Sigmoid colon (tissue), 7 donors: ENCODE data around the gene MCRS1. TPM values are rescaled to one million over a fixed set of nuclear protein-coding genes. Genes with fewer than 3 reads are reported as not detected.

Experiments
- DNase-seq: peaks from one replicate; pipeline ENCODE4 v3.0.0-alpha.2; 2019
- H3K27ac ChIP-seq, 4 donors: fragments of 200-600 bp; sonication (generic); one replicate each; pipeline ENCODE4 v1.5.1; 2016 to 2019; ENCODE audit warnings: mild to moderate bottlenecking in 1 of 4
- H3K27me3 ChIP-seq, 3 donors: fragments of 200-600 bp; sonication (generic); one replicate each; pipeline ENCODE4 v1.5.1; 2019; ENCODE audit warnings: mild to moderate bottlenecking in 1 of 3
- H3K36me3 ChIP-seq, 4 donors: fragments of 200-600 bp; sonication (generic); one replicate each; pipeline ENCODE4 v1.5.1; 2016 to 2019
- H3K4me1 ChIP-seq, 4 donors: fragments of 200-600 bp; sonication (generic); one replicate each; pipeline ENCODE4 v1.5.1; 2017 to 2019
- H3K4me3 ChIP-seq, 4 donors: fragments of 200-600 bp; sonication (generic); one replicate each; pipeline ENCODE4 v1.5.1; 2017 to 2019; ENCODE audit warnings: mild to moderate bottlenecking in 2 of 4, moderate library complexity in 1 of 4
- H3K9me3 ChIP-seq, 4 donors: fragments of 200-600 bp in 3 of 4; sonication (generic) in 3 of 4; one replicate each; pipeline versions ENCODE4 v1.5.1 to v1.6.1; 2013 to 2019
- EP300 ChIP-seq, 4 donors: sonication (generic); formaldehyde crosslinking; IDR thresholded peaks; one replicate each; pipeline ENCODE4 v1.6.1; 2017; ENCODE audit warnings: antibody characterized with exemption in 4 of 4
- POLR2A ChIP-seq, 2 donors: fragments of 450-650 bp; IDR thresholded peaks; one replicate each; pipeline ENCODE4 v1.6.1; 2016; ENCODE audit warnings: antibody characterized with exemption in 2 of 2, mild to moderate bottlenecking in 2 of 2, moderate library complexity in 2 of 2
- POLR2AphosphoS5 ChIP-seq, 4 donors: sonication (generic); formaldehyde crosslinking; IDR thresholded peaks; one replicate each; pipeline ENCODE4 v1.6.1; 2017; ENCODE audit warnings: antibody characterized with exemption in 4 of 4
- WGBS, 2 donors: extraction: QIAGEN DNeasy Blood & Tissue Kit; methylation state at CpG; one replicate each; pipeline ENCODE4 v1.1.7; 2013; 5-methylcytosine and 5-hydroxymethylcytosine counted together
- intact Hi-C: fragments of 100-400 bp; cut with DNase I; formaldehyde crosslinking; loops from one replicate; pipeline ENCODE4 v1.15.1; 2023
- polyA plus RNA-seq, 3 donors: library from polyadenylated mRNA; stranded (reverse); fragments of 200-250 nt; gene quantifications; one replicate each; pipeline ENCODE4 v1.2.3, GENCODE V29; 2013
- total RNA-seq, 4 donors: library from RNA; depleted of rRNA; stranded (reverse); fragments of >200 nt; gene quantifications; one replicate each; pipeline ENCODE4 v1.1.0, GENCODE V29; 2016
- TF ChIP-seq, protein P1 (sequence below), 4 experiments: fragments of 450-650 bp in 3 of 4; fragments of 200-600 bp in 1 of 4; IDR thresholded peaks; one replicate each; pipeline ENCODE4 v1.5.1; 2016 to 2019; ENCODE audit warnings: antibody characterized with exemption in 4 of 4, mild to moderate bottlenecking in 3 of 4, moderate library complexity in 2 of 4
- donor health status: healthy with polysubstance abuse.
- donor health status: Bipolar disorder and iron deficiency.
- donor health status: healthy.

The MCRS1 gene
- total and polyA plus RNA-seq, 7 donors: 33.6 to 61.0 (median 47.8) TPM

DNA sequence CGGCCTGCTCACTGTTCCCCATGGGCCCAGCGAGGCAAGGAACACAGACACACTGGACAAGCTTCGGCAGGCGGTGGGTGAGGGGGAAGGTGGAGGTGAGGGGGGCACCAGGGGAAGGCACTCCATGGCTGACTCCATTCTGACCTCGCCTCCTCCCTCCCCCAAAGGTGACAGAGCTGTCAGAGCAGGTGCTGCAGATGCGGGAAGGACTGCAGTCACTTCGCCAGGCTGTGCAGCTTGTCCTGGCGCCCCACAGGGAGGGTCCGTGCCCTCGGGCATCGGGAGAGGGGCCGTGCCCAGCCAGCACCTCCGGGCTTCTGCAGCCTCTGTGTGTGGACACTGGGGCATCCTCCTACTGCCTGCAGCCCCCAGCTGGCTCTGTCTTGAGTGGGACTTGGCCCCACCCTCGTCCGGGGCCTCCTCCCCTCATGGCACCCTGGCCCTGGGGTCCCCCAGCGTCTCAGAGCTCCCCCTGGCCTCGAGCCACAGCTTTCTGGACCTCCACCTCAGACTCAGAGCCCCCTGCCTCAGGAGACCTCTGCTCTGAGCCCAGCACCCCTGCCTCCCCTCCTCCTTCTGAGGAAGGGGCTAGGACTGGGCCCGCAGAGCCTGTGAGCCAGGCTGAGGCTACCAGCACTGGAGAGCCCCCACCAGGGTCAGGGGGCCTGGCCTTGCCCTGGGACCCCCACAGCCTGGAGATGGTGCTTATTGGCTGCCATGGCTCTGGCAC lies 10.6 kb downstream of the MCRS1 start:
- TF ChIP-seq POLR2A (IDR thresholded peaks at IDR 0.05) (no peak), EP300 (IDR thresholded peaks at IDR 0.05) (no peak), POLR2AphosphoS5 (IDR thresholded peaks at IDR 0.05) (no peak)
- TF ChIP-seq, protein P1, sequence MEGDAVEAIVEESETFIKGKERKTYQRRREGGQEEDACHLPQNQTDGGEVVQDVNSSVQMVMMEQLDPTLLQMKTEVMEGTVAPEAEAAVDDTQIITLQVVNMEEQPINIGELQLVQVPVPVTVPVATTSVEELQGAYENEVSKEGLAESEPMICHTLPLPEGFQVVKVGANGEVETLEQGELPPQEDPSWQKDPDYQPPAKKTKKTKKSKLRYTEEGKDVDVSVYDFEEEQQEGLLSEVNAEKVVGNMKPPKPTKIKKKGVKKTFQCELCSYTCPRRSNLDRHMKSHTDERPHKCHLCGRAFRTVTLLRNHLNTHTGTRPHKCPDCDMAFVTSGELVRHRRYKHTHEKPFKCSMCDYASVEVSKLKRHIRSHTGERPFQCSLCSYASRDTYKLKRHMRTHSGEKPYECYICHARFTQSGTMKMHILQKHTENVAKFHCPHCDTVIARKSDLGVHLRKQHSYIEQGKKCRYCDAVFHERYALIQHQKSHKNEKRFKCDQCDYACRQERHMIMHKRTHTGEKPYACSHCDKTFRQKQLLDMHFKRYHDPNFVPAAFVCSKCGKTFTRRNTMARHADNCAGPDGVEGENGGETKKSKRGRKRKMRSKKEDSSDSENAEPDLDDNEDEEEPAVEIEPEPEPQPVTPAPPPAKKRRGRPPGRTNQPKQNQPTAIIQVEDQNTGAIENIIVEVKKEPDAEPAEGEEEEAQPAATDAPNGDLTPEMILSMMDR (IDR thresholded peaks at IDR 0.05): no peak
- H3K4me1 ChIP-seq: no peaks in the 10 kb centered on the region
- H3K4me3 ChIP-seq: no peak overlapping the region
- H3K27me3 ChIP-seq: no peaks in the 10 kb centered on the region
- 88 to 89% methylated on average over 18 of the region's 18 CpGs for WGBS, 2 donors
- DNase-seq: no peak
- H3K36me3 ChIP-seq: peaks cover 23 to 63% (median 41%) of the 10 kb centered on the region in 4 donors
- no peak overlapping the region for H3K27ac ChIP-seq
- H3K9me3 ChIP-seq: no peaks in the 10 kb centered on the region
- intact Hi-C loops: no loop called here

DNA sequence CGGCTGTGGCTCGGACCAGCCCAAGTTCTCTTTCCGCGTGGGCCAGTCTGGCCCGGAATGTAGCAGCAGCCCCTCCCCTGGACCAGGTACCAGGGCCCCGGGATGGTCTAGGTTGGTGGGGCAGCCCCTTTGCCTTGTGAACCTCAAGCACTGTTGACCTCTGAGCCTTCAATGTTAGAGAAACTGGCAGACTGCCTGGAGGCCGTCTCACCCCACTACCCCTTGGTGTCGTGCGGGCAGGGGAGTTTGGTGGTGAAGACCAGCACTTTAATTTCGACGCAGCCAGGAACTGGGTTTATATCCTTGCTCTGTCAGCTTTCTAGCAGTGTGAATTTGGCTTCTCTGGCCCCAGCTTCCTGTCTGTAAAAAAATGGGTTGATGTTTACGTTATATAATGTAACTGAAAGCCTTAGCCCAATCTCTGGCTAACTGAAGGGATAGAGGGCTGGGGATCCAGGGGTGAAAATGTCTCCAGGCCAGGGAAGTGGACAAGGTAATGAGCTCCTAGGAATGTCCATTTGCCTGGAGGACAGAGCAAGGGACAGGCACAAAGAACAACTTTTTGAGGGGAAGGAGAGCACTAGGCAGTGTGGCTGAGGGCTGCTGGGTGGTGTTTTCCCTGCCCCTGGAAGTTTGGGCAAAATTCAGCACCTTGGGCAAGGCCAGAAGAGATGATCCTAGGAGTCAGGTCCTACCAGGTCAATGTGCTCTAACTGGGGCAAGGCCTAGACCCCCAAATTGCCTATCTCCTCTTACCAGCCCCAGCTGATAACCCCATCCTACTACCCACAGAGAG lies 11.4 kb downstream of the MCRS1 start:
- no peaks in the 10 kb centered on the region for H3K27me3 ChIP-seq
- TF ChIP-seq POLR2AphosphoS5 (IDR thresholded peaks at IDR 0.05): no peak
- no peak for TF ChIP-seq POLR2A (IDR thresholded peaks at IDR 0.05)
- TF ChIP-seq EP300 (IDR thresholded peaks at IDR 0.05): no peak
- TF ChIP-seq, protein P1 (IDR thresholded peaks at IDR 0.05): no peak
- no peak overlapping the region for H3K4me3 ChIP-seq
- no peak overlapping the region for H3K27ac ChIP-seq
- no peaks in the 10 kb centered on the region for H3K4me1 ChIP-seq
- intact Hi-C loops: no loop called here
- H3K9me3 ChIP-seq: no peaks in the 10 kb centered on the region
- WGBS, 2 donors: 72 to 76% methylated on average over 12 of the region's 12 CpGs
- H3K36me3 ChIP-seq: peaks cover 15 to 56% (median 33%) of the 10 kb centered on the region in 4 donors
- DNase-seq: no peak

- no peak for DNase-seq
- peaks cover 14 to 48% (median 25%) of the 10 kb centered on the region in 4 donors for H3K36me3 ChIP-seq
- TF ChIP-seq, protein P1 (IDR thresholded peaks at IDR 0.05): no peak
- TF ChIP-seq POLR2A (IDR thresholded peaks at IDR 0.05): no peak
- no peak for TF ChIP-seq EP300 (IDR thresholded peaks at IDR 0.05)
- no peak for TF ChIP-seq POLR2AphosphoS5 (IDR thresholded peaks at IDR 0.05)
- H3K4me1 ChIP-seq: no peaks in the 10 kb centered on the region
- intact Hi-C loops: no loop called here
- no peak overlapping the region for H3K27ac ChIP-seq
- 86 to 93% methylated on average over 18 of the region's 18 CpGs for WGBS, 2 donors
- no peaks in the 10 kb centered on the region for H3K9me3 ChIP-seq
- H3K27me3 ChIP-seq: no peaks in the 10 kb centered on the region
- no peak overlapping the region for H3K4me3 ChIP-seq
Observed at GRCh38 chr12:49555631-49556390, 12.1 kb downstream of the MCRS1 start.

DNA sequence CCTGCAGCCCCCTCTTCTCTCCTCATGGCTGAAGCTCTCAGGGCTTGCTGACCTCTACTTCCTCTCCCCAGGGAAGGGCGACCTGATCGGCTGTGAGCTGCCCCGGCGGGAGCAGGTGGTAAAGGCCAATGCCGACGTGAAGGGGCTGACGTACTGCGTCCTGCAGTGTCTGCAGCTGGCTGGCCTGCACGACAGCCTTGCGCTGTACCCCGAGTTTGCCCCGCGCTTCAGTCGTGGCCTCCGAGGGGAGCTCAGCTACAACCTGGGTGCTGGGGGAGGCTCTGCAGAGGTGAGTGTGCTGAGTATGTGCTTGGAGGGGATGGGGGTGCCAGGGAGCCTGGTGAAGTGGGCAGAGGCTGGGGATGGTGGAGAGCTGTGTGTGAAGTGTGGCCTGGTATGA lies 13.7 kb downstream of the MCRS1 start:
- Histone ChIP-seq H3K9me3 (no peaks in the 10 kb centered on the region), H3K27ac (no peak overlapping the region), H3K36me3 (peaks cover 11 to 32% (median 15%) of the 10 kb centered on the region in 4 donors), H3K4me3 (no peak overlapping the region), H3K4me1 (peaks cover 0 to 3% (median 3%) of the 10 kb centered on the region in 4 donors), H3K27me3 (peaks cover 0 to 3% (median 0%) of the 10 kb centered on the region in 3 donors)
- no peak for DNase-seq
- 87 to 90% methylated on average over 15 of the region's 15 CpGs for WGBS, 2 donors
- TF ChIP-seq, protein P1 (IDR thresholded peaks at IDR 0.05): no peak
- no peak for TF ChIP-seq EP300 (IDR thresholded peaks at IDR 0.05)
- no peak for TF ChIP-seq POLR2A (IDR thresholded peaks at IDR 0.05)
- no peak for TF ChIP-seq POLR2AphosphoS5 (IDR thresholded peaks at IDR 0.05)
- intact Hi-C loops: no loop called here
